ENCODE results near the gene EIF1B.

Gene EIF1B

GRCh38 chr3:40336101-40336500 is 26.6 kb downstream of the EIF1B start:
- intact Hi-C loops (cut with DNase I): no loop called here
- DNase-seq: no peak

- intact Hi-C loops (cut with DNase I): no loop called here
- DNase-seq: no peak
Measured at GRCh38 chr3:40336511-40337135, 27.1 kb downstream of the EIF1B start.

GRCh38 chr3:40337136-40338108 is 27.9 kb downstream of the EIF1B start:
- intact Hi-C loops (cut with DNase I): no loop called here
- DNase-seq: no peak

- intact Hi-C loops (cut with DNase I): no loop called here
- no peak for DNase-seq
Measured at GRCh38 chr3:40339871-40340270, 30.4 kb downstream of the EIF1B start.

- no peak for DNase-seq
- intact Hi-C loops (cut with DNase I): no loop called here
Measured at GRCh38 chr3:40340541-40341170, 31.1 kb downstream of the EIF1B start.

- intact Hi-C loops (cut with DNase I): no loop called here
- no peak for DNase-seq
Measured at GRCh38 chr3:40341671-40342070, 32.2 kb downstream of the EIF1B start.

- intact Hi-C loops (cut with DNase I): no loop called here
- DNase-seq: no peak
Measured at GRCh38 chr3:40350529-40350928, 41.0 kb downstream of the EIF1B start.

- no peak for DNase-seq
- intact Hi-C loops (cut with DNase I): no loop called here
Measured at GRCh38 chr3:40355410-40355809, 45.9 kb downstream of the EIF1B start.

GRCh38 chr3:40358454-40358853 is 48.9 kb downstream of the EIF1B start:
- no peak for DNase-seq
- intact Hi-C loops (cut with DNase I): no loop called here

Data from head of caudate nucleus (tissue), 42 donors.